NB4 (cell line): ENCODE measurements around the gene DCUN1D4.

ENCODE experiments used
- DNase-seq: peaks from one replicate; pipeline ENCODE4 v3.0.0; 2010; ENCODE audit warnings: low read depth
- H3K4me3 ChIP-seq: one replicate; pipeline ENCODE4 v1.5.1; 2011; ENCODE audit warnings: mild to moderate bottlenecking, low read depth, low read length, moderate library complexity
- MYC ChIP-seq: IDR thresholded peaks from 2 replicates; pipeline ENCODE4 v1.6.1; 2011; ENCODE audit warnings: low read depth, low read length
- POLR2A ChIP-seq: IDR thresholded peaks from 2 replicates; pipeline ENCODE4 v1.6.1; 2011; ENCODE audit warnings: mild to moderate bottlenecking; ENCODE audit not compliant: insufficient read length; ENCODE audit errors: extremely low read depth
- TF ChIP-seq, protein P1 (sequence below): IDR thresholded peaks from one replicate; pipeline ENCODE4 v1.5.1; 2012; ENCODE audit warnings: low read depth, low read length
- TF ChIP-seq, protein P2 (sequence below): IDR thresholded peaks from 2 replicates; pipeline ENCODE4 v1.6.1; 2011; ENCODE audit warnings: low read depth, low read length

DCUN1D4 gene

DNA sequence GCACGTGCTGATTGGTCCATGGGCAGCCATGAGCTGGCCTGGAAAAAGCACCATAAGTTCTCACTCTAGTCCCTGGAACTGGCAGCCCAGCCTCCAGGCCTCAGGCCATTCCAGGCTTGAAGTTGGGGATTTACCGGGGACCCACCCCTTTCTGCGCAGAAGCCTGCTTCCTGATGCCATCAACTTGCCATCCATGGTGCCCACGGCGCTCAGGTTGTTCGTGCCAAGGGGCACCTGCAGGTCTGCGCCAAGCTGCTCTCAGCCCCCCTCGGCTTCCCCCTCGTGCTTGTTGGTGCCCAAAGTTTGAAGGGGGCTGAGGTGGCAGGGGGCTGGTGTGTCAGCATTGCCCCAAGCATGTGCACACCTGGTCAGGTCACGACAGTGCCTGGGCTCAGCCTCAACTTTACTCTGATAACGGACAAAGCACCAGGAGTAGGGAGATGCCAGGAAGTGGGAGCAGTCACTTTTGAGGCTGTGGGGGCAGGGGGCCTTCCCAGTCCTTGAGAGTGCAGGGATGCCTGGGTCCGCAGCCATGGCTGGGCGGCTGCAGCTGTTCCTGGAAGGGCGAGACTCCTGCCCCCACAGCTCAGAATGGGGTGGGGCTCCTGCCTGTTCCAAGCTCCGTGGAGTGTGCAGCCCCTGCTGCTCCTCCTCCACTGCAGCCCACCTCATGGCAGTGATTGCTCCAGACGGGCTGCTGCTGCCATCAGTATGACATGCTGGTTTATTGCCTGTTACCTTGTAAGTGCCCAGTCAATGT, 24.9 kb downstream of the DCUN1D4 start:
- DNase-seq: no peak
- H3K4me3 ChIP-seq: no peak overlapping the region
- TF ChIP-seq, protein P1, sequence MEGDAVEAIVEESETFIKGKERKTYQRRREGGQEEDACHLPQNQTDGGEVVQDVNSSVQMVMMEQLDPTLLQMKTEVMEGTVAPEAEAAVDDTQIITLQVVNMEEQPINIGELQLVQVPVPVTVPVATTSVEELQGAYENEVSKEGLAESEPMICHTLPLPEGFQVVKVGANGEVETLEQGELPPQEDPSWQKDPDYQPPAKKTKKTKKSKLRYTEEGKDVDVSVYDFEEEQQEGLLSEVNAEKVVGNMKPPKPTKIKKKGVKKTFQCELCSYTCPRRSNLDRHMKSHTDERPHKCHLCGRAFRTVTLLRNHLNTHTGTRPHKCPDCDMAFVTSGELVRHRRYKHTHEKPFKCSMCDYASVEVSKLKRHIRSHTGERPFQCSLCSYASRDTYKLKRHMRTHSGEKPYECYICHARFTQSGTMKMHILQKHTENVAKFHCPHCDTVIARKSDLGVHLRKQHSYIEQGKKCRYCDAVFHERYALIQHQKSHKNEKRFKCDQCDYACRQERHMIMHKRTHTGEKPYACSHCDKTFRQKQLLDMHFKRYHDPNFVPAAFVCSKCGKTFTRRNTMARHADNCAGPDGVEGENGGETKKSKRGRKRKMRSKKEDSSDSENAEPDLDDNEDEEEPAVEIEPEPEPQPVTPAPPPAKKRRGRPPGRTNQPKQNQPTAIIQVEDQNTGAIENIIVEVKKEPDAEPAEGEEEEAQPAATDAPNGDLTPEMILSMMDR: no peak

DNA sequence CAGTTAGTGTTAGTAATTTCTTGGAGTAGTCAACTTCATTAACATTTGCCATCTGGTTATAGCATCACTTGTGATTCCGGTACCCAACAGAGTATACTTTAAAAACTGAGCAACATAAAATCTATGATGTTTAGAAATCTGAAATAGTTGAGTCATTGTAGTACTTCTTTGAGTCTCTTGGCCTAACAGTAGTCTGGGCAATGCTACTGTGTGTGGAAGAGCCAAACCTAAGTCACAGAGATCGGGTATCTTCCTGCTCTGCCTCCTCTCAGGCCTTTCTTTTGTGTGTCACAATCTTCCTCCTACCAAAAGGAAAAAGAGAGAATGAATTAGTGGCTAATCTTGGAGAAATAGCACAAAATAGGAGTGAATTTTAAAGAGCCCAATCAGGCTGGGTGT, 25.5 kb downstream of the DCUN1D4 start:
- no peak for TF ChIP-seq MYC
- no peak for TF ChIP-seq POLR2A
- TF ChIP-seq, protein P1: no peak
- TF ChIP-seq, protein P2, sequence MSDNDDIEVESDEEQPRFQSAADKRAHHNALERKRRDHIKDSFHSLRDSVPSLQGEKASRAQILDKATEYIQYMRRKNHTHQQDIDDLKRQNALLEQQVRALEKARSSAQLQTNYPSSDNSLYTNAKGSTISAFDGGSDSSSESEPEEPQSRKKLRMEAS: no peak
- DNase-seq: no peak
- H3K4me3 ChIP-seq: no peak overlapping the region

DNA sequence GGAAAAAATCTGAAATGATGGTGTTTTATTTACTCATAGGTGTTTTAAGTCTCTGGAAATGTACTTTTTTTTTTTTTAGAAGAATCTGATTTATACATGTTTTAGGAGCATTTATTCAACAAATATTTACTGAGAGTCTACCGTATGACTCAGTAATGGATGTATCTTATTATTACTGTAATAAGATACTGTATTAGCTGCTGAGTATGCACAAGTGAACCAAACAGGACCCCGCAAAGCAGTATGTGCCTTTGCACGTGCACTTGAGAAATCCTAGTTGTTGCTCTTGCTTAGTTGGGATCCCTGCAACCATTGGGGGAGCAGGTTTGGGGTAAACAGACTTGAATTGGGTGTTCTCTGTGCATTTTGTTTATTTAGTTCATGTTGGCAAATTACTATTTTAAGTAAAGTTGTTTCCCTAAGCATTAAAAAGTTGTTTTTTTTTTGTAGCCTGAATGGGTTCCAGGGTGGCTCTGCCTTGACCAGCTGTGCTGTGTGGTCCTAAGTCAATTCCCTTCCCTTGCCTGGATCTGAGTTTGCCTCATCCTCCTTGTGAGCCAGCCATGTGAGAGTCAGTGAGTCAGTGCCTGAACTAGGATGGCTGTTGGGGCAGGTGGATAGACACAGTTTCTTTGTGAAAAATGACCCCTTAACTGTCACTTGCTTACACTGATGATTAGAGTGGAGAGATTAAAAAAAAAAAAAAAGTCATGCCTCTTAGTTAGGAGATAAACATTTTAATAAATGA, 27.7 kb downstream of the DCUN1D4 start:
- TF ChIP-seq POLR2A (no peak), MYC (no peak)
- TF ChIP-seq, protein P1: no peak
- TF ChIP-seq, protein P2: no peak
- no peak for DNase-seq
- no peak overlapping the region for H3K4me3 ChIP-seq

DNA sequence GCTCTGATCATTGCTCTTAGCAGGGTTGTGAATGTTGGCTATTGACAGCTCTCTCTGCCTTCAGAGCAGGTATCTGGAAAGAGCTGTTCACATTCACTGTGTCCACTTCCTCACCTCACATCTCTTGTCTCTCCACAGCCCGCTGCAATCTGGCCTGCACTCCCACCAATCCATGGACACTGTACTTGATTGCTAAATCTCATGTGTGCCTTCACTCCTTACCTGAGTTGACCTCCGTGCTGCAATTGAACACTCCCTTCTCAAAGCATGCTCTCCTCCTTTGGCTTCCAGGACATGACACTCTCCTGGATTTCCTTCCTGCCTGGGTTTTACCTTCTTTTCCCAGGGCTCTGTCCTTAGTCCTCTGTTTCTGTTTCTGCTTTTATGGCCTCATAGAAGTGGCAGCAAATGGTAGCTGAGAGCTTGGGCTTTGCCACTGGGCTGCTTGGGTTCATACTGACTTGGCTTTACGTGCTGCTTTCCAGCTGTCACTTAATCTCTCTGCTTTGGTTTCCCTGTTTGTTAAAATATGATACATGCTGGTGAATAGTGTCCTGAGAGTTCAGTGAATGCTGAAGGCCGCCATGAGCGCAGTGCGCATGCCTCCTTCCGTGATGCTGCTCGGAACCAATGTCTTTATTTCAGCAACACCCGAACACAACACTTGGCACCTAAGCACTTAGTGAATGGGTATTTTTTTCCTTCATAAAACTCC, 29.5 kb downstream of the DCUN1D4 start:
- H3K4me3 ChIP-seq: no peak overlapping the region
- DNase-seq: no peak
- TF ChIP-seq, protein P1: no peak
- TF ChIP-seq POLR2A: no peak
- TF ChIP-seq, protein P2: no peak
- no peak for TF ChIP-seq MYC

DNA sequence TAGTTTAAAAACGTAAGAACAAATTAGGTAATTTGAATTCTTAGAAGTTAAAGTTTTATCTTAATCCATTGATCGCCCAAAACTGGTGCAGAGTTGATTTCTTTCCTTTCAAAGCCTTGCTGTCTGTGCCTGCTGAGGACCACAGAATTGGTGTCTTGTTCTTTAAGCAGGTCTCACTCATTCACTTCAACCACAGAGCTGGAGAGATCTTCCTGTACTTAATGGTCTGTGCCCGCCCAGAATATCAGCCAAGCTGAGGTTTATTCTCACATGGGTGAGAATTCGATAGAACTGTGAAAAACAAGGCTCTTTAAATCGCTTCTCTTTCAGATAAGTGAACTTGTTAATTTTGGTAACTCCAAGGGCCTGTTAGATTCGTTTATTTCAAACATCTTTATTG, 31.6 kb downstream of the DCUN1D4 start:
- no peak for TF ChIP-seq MYC
- no peak for TF ChIP-seq POLR2A
- TF ChIP-seq, protein P2: no peak
- TF ChIP-seq, protein P1: no peak

More for the DNA sequence above, 31.6 kb downstream of the DCUN1D4 start:
- DNase-seq: no peak
- no peak overlapping the region for H3K4me3 ChIP-seq
